ENCODE measurements around the gene AP1G2.

AP1G2 gene

GRCh38 chr14:23514644-23514957, 53.0 kb downstream of the AP1G2 start:
- DNase-seq (ENCODE audit: low read depth in 2 of 2), result no peak

- DNase-seq (ENCODE audit: low read depth in 2 of 2), result no peak
Observed at GRCh38 chr14:23513818-23514643, 53.6 kb downstream of the AP1G2 start.

- DNase-seq (ENCODE audit: low read depth in 2 of 2), result no peak
Observed at GRCh38 chr14:23513005-23513817, 54.4 kb downstream of the AP1G2 start.

GRCh38 chr14:23512156-23512555, 55.4 kb downstream of the AP1G2 start:
- DNase-seq (ENCODE audit: low read depth in 2 of 2), result no peak

All from stimulated activated CD4-positive, alpha-beta T cell treated with anti-CD3 and anti-CD28 coated beads, Interleukin-12 subunit alpha, Interleukin-12 subunit beta, amount 100 ng/mL, for 24 hours (primary cell).